GM23338 (cell line): ENCODE data around the gene NFS1. TPM values are rescaled to one million over a fixed set of nuclear protein-coding genes. Genes with fewer than 3 reads are reported as not detected.

Experiments used
- ATAC-seq: fragments of 200-7000 bp; cut with Tn5 transposase; 3 replicates; pipeline ENCODE4 v1.9.1; 2020
- DNase-seq: peaks from one replicate; pipeline ENCODE4 v3.0.0-alpha.2; 2015; ENCODE audit warnings: low spot score
- H2AFZ ChIP-seq: fragments of 200-600 bp; sonication (generic); 2 replicates; pipeline ENCODE4 v1.8.0; 2016; ENCODE audit warnings: antibody characterized with exemption, mild to moderate bottlenecking, moderate library complexity
- H3F3A ChIP-seq: fragments of 200-600 bp; sonication (generic); replicated peaks from 2 replicates; pipeline ENCODE4 v1.8.0; 2017; ENCODE audit warnings: antibody characterized with exemption, mixed run types, low read depth
- H3K27ac ChIP-seq: fragments of 200-600 bp; sonication (generic); 2 replicates; pipeline ENCODE4 v1.6.1; 2016; ENCODE audit warnings: low read depth
- H3K27me3 ChIP-seq: fragments of 200-600 bp; sonication (generic); 2 replicates; pipeline ENCODE4 v1.8.0; 2016; ENCODE audit warnings: mild to moderate bottlenecking, mixed run types, moderate library complexity; ENCODE audit not compliant: insufficient read depth
- H3K36me3 ChIP-seq: fragments of 200-600 bp; sonication (generic); 2 replicates; pipeline ENCODE4 v1.8.0; 2016; ENCODE audit warnings: mild to moderate bottlenecking; ENCODE audit not compliant: insufficient read depth
- H3K4me1 ChIP-seq: fragments of 200-600 bp; sonication (generic); 2 replicates; pipeline ENCODE4 v1.8.0; 2016; ENCODE audit warnings: mild to moderate bottlenecking, moderate library complexity; ENCODE audit not compliant: insufficient read depth
- H3K4me2 ChIP-seq: fragments of 200-600 bp; sonication (generic); 2 replicates; pipeline ENCODE4 v1.7.1; 2017; ENCODE audit warnings: mixed run types
- H3K4me3 ChIP-seq: fragments of 200-600 bp; sonication (generic); 2 replicates; pipeline ENCODE4 v1.6.1; 2016; ENCODE audit warnings: mixed run types
- H3K79me2 ChIP-seq: fragments of 200-600 bp; sonication (generic); replicated peaks from 2 replicates; pipeline ENCODE4 v1.8.0; 2017; ENCODE audit warnings: mild to moderate bottlenecking; ENCODE audit not compliant: insufficient read depth
- H3K9me2 ChIP-seq: fragments of 200-600 bp; sonication (generic); 2 replicates; pipeline ENCODE4 v1.8.0; 2017; ENCODE audit not compliant: insufficient read depth
- H4K20me1 ChIP-seq: fragments of 200-600 bp; sonication (generic); replicated peaks from 2 replicates; pipeline ENCODE4 v1.8.0; 2017; ENCODE audit warnings: mild to moderate bottlenecking; ENCODE audit not compliant: insufficient read depth
- H3K27ac Mint-ChIP-seq: 2 replicates; pipeline ENCODE4 v1.8.0; 2020; ENCODE audit warnings: inconsistent platforms, mild to moderate bottlenecking, moderate library complexity, mixed read lengths
- H3K27me3 Mint-ChIP-seq: 3 replicates; pipeline ENCODE4 v1.8.0; 2022; ENCODE audit warnings: low read depth, mild to moderate bottlenecking, moderate library complexity, mixed read lengths, inconsistent platforms; ENCODE audit not compliant: insufficient read depth, poor library complexity
- H3K36me3 Mint-ChIP-seq: 3 replicates; pipeline ENCODE4 v1.8.0; 2021; ENCODE audit warnings: low read depth, mild to moderate bottlenecking, inconsistent platforms, moderate library complexity, mixed read lengths
- H3K4me1 Mint-ChIP-seq: 3 replicates; pipeline ENCODE4 v1.8.0; 2020; ENCODE audit warnings: mild to moderate bottlenecking, inconsistent platforms, mixed read lengths
- H3K4me3 Mint-ChIP-seq: 3 replicates; pipeline ENCODE4 v1.8.0; 2021; ENCODE audit warnings: moderate library complexity, mild to moderate bottlenecking, inconsistent platforms, mixed read lengths
- H3K9me3 Mint-ChIP-seq: 3 replicates; pipeline ENCODE4 v1.8.0; 2020; ENCODE audit warnings: moderate library complexity, mild to moderate bottlenecking, inconsistent platforms, mixed read lengths
- CREB1 ChIP-seq: fragments of 250-450 bp; sonication (Bioruptor Pico); IDR thresholded peaks from 2 replicates; pipeline ENCODE4 v1.5.0; 2020; ENCODE audit warnings: low read depth, mild to moderate bottlenecking, moderate library complexity
- CTCF ChIP-seq, 2 experiments: fragments of 200-600 bp in 1 of 2; sonication (generic) in 1 of 2; conservative IDR thresholded peaks; 2 replicates each; pipeline versions ENCODE4 v1.5.1 to v1.6.1; 2016 to 2017; ENCODE audit warnings: antibody characterized with exemption in 2 of 2, low read depth in 2 of 2, mild to moderate bottlenecking in 2 of 2, moderate library complexity in 1 of 2
- EZH2 ChIP-seq: fragments of 200-600 bp; sonication (generic); IDR thresholded peaks from one replicate; pipeline ENCODE4 v1.8.0; 2017; ENCODE audit warnings: antibody characterized with exemption, mild to moderate bottlenecking, low read depth; ENCODE audit not compliant: unreplicated experiment
- EZH2phosphoT487 ChIP-seq: fragments of 200-600 bp; sonication (generic); IDR thresholded peaks from one replicate; pipeline ENCODE4 v1.8.1; 2018; ENCODE audit warnings: antibody characterized with exemption; ENCODE audit not compliant: unreplicated experiment
- NANOG ChIP-seq: IDR thresholded peaks from 2 replicates; pipeline ENCODE4 v1.6.1; 2016; ENCODE audit warnings: antibody characterized with exemption, borderline replicate concordance
- STAT1 ChIP-seq: IDR thresholded peaks from one replicate; pipeline ENCODE4 v1.6.1; 2016; ENCODE audit warnings: antibody characterized with exemption; ENCODE audit not compliant: unreplicated experiment
- ZNF114 ChIP-seq: fragments of 250-450 bp; sonication (Bioruptor Pico); IDR thresholded peaks from 2 replicates; pipeline ENCODE4 v1.5.0; 2020; ENCODE audit warnings: mild to moderate bottlenecking, moderate library complexity
- ZNF462 ChIP-seq: fragments of 250-450 bp; sonication (Bioruptor Pico); IDR thresholded peaks from 2 replicates; pipeline ENCODE4 v1.5.0; 2020; ENCODE audit warnings: mild to moderate bottlenecking, moderate library complexity
- polyA plus RNA-seq: library from polyadenylated mRNA; unstranded; fragments of >200 nt; fragmentation: Nextera tagmentation; extraction: Ambion mirVana; gene quantifications from 2 replicates; pipeline ENCODE4 v1.2.1, GENCODE V29; 2016
- total RNA-seq: library from RNA; depleted of rRNA; stranded (reverse); fragments of >200 nt; shearing (Covaris generic); gene quantifications from 2 replicates; pipeline ENCODE4 v1.2.3, GENCODE V29; 2014

NFS1 gene
- total and polyA plus RNA-seq, 2 experiments from 2014 or later, result 22.8 to 35.7 TPM

- Histone ChIP-seq H3K9me2 (no peaks in the 10 kb centered on the region), H4K20me1 (peaks cover 48% of the 10 kb centered on the region), H3K4me1 (peaks cover 38% of the 10 kb centered on the region), H3K79me2 (peaks cover 59% of the 10 kb centered on the region), H3K27ac (peak overlapping the region; percentile 97), H3K27me3 (no peaks in the 10 kb centered on the region), H2AFZ (peak overlapping the region; percentile 48; the same call in 1 of the 2 replicates), H3F3A (no peaks in the 10 kb centered on the region), H3K4me2 (peak overlapping the region; percentile 94), H3K4me3 (peak overlapping the region; percentile 95), H3K36me3 (no peaks in the 10 kb centered on the region)
- peak; percentile 75 for DNase-seq
- Mint-ChIP-seq H3K4me1 (peaks cover 36% of the 10 kb centered on the region; the same call in 2 of the 3 replicates), H3K27ac (peak overlapping the region; percentile 99), H3K36me3 (peaks cover 8% of the 10 kb centered on the region), H3K4me3 (peak overlapping the region; percentile 98), H3K9me3 (no peaks in the 10 kb centered on the region), H3K27me3 (peaks cover 9% of the 10 kb centered on the region)
- peak; percentile 59 for ATAC-seq
- TF ChIP-seq EZH2phosphoT487 (no peak), ZNF114 (CRISPR knock-in tag) (no peak), EZH2 (no peak), CTCF (conservative IDR thresholded peaks at IDR 0.05; ENCODE audit: low read depth in 2 of 2) (no peak), ZNF462 (CRISPR knock-in tag) (no peak), NANOG (no peak), CREB1 (CRISPR knock-in tag) (no peak), STAT1 (no peak)
These were observed 35.4 kb downstream of the NFS1 start for GRCh38 chr20:35663516-35664465.
